Muscle of leg (tissue), 11 donors: Measurements from ENCODE around the gene CYP3A5. TPM values are rescaled to one million over a fixed set of nuclear protein-coding genes. Genes with fewer than 3 reads are reported as not detected.

Experiments
- DNase-seq: peaks from one replicate; pipeline ENCODE4 v3.0.0; 2013
- H3K27ac ChIP-seq: one replicate; pipeline ENCODE4 v1.5.1; 2013; ENCODE audit warnings: mild to moderate bottlenecking, low read length, control low read depth
- H3K27me3 ChIP-seq: one replicate; pipeline ENCODE4 v1.6.1; 2013; ENCODE audit warnings: low read length; ENCODE audit not compliant: control insufficient read depth, insufficient read depth
- H3K36me3 ChIP-seq: one replicate; pipeline ENCODE4 v1.6.1; 2013; ENCODE audit warnings: low read length; ENCODE audit not compliant: control insufficient read depth, insufficient read depth
- H3K4me1 ChIP-seq: one replicate; pipeline ENCODE4 v1.6.1; 2013; ENCODE audit warnings: low read length; ENCODE audit not compliant: control insufficient read depth, insufficient read depth
- H3K4me3 ChIP-seq: one replicate; pipeline ENCODE4 v1.5.1; 2013; ENCODE audit warnings: low read length, control low read depth
- H3K9me3 ChIP-seq: replicated peaks from 2 replicates; pipeline ENCODE4 v1.6.1; 2013; ENCODE audit warnings: low read depth, low read length; ENCODE audit not compliant: control insufficient read depth
- WGBS: methylation state at CpG from one replicate; pipeline ENCODE4 v1.1.5; 2013; ENCODE audit warnings: missing lambda C conversion rate; ENCODE audit not compliant: insufficient coverage; 5-methylcytosine and 5-hydroxymethylcytosine counted together
- polyA plus RNA-seq, 8 donors: library from polyadenylated mRNA; unstranded; fragments of 120-200 nt; gene quantifications; one replicate each; pipeline versions ENCODE4 v1.2.1 to v1.2.3, GENCODE V29; 2013; ENCODE audit warnings: inconsistent platforms in 1 of 8, low replicate concordance in 1 of 8; ENCODE audit not compliant: insufficient read length in 8 of 8, insufficient read depth in 1 of 8
- total RNA-seq: library from RNA; stranded (reverse); fragments of 120-200 nt; gene quantifications from one replicate; pipeline ENCODE4 v1.2.4, GENCODE V29; 2013

Gene CYP3A5
- total and polyA plus RNA-seq, 9 donors: 0.40 to 8.1 (median 0.83) TPM

DNA sequence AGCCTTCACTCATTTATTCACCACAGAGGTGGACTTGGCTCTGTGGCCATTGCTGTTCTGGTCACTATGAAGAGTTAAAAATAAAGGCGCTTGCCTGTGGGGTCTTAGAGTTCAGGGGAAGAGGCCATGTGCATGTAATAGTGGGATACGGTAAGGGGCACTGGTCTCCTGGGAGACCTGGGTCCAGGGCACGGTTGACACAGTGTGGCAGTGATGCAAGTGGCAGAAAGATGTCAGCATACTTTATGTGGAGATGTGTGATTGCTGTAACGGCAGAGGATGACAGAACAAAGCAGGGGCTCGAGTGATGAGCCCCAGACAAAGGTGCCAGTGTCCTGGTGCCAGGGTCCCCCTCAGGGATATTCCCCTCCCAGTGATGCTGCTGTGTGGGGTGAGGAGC lies 54.5 kb downstream of the CYP3A5 start:
- no peaks in the 10 kb centered on the region for H3K9me3 ChIP-seq
- no peak overlapping the region for H3K4me3 ChIP-seq
- no peaks in the 10 kb centered on the region for H3K4me1 ChIP-seq
- 77% methylated on average over 3 of the region's 5 CpGs for WGBS
- H3K27ac ChIP-seq: no peak overlapping the region
- H3K36me3 ChIP-seq: peaks cover 82% of the 10 kb centered on the region
- no peaks in the 10 kb centered on the region for H3K27me3 ChIP-seq
- DNase-seq: no peak

DNA sequence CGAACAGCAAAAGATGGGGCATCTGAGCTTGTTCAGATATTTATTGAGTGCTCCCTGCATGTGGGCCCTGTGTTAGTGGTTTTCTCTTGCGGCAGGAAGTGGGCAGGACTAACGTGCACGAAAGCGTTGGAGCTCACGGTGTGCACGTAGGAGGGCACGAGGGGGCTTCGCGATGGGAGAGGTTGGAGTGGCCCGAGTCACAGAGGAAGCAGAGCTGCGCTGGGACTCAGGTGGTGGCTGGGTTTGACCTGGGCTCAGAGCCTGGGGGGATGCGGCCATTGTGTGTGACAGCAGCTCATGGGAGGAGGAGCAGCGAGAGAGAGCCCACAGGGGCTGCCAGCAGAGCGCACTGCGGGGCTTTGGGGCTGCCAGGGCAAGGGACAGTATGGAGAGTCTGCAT lies 55.3 kb downstream of the CYP3A5 start:
- no peak overlapping the region for H3K27ac ChIP-seq
- 91% methylated on average over 16 of the region's 16 CpGs for WGBS
- no peak for DNase-seq
- H3K4me3 ChIP-seq: no peak overlapping the region
- H3K4me1 ChIP-seq: no peaks in the 10 kb centered on the region
- no peaks in the 10 kb centered on the region for H3K27me3 ChIP-seq
- H3K9me3 ChIP-seq: no peaks in the 10 kb centered on the region
- H3K36me3 ChIP-seq: peaks cover 82% of the 10 kb centered on the region

DNA sequence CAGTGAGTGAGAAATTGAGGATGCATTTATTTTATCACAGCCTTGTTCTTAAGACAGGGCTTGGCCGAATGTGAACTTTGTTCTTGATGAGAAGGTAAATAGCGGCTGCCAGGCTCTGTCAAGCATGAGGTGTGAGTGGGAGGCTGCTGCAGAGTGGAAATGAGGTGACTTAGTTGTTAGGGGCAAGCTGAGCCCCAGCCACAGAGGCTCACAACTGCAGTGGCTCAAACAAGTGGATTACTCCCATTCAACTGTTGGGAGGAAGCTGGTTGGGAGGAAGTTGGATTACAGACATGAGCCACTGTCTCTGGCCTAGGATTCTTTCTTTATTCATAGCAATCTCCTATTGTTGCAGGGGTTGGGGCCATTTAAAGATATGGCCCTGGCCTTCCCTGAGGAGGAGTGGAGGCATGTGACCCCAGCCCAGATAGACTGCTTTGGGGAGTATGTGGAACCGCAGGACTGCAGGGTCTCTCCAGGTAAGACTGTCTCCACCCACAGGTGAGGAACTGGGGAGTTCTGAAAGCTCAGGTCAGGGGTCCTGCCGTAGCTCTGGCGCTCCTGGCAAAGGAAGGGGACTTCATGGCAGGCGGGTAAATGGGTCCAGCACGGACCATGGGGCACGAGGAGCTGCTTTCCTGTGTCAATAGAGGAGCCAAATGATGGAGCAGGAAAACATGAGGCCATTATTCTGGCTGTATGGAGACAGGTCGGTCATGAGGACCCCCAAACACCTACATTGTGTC lies 55.9 kb downstream of the CYP3A5 start:
- Histone ChIP-seq H3K27ac (no peak overlapping the region), H3K9me3 (no peaks in the 10 kb centered on the region), H3K4me1 (no peaks in the 10 kb centered on the region), H3K27me3 (no peaks in the 10 kb centered on the region), H3K4me3 (no peak overlapping the region), H3K36me3 (peaks cover 81% of the 10 kb centered on the region)
- 92% methylated on average over 8 of the region's 9 CpGs for WGBS
- DNase-seq: no peak

DNA sequence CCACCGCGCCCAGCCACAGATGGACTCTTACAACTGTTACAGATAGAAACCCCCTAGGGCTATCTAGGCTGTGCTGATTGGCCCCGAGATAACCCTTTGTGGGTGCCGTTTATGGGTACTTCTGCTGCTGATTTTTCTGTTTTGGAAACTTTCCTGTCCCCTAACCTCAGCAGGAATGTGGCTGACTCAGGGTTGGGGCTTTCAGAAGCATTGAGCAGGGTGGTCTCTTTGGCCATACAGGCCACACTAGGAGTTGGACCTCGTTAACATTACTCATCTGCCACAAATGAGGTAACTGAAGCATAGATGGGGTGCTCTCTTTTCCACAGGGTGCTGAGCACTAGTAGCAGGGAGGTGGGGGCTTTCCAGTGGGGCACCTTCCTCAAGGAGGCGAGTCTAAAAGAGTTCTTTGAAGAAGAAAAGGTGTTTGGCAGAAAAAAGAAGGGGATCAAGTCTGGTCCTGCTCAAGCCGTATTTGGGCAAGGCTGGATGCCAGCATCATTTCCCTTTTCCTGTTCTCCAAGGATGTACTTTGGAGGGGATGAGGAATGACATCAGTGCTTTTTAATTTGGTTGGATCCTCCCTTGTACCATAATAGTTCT lies 56.6 kb downstream of the CYP3A5 start:
- Histone ChIP-seq H3K27me3 (no peaks in the 10 kb centered on the region), H3K4me3 (no peak overlapping the region), H3K27ac (no peak overlapping the region), H3K9me3 (no peaks in the 10 kb centered on the region), H3K36me3 (peaks cover 82% of the 10 kb centered on the region), H3K4me1 (no peaks in the 10 kb centered on the region)
- 92% methylated on average over 2 of the region's 7 CpGs for WGBS
- DNase-seq: no peak

DNA sequence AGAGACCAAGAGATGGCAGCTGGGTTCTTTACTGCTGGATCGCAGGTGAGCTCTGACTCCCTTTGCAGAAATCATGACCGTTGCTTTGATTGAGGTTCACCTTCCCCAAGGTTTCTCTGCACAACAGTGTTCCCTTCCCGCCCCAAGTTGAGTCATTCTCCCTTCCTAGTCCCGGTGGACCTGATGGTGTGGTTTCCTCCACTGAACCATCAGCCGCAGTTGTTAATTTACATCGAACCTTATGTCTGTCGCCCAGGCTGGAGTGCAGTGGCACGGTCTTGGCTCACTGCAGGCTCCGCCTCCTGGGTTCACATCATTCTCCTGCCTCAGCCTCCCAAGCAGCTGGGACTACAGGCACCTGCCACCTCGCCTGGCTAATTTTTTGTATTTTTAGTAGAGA lies 57.2 kb downstream of the CYP3A5 start:
- H3K4me1 ChIP-seq: peaks cover 1% of the 10 kb centered on the region
- no peak for DNase-seq
- no peak overlapping the region for H3K4me3 ChIP-seq
- no peaks in the 10 kb centered on the region for H3K9me3 ChIP-seq
- no peaks in the 10 kb centered on the region for H3K27me3 ChIP-seq
- H3K27ac ChIP-seq: no peak overlapping the region
- peaks cover 80% of the 10 kb centered on the region for H3K36me3 ChIP-seq
- WGBS: 87% methylated on average over 9 of the region's 10 CpGs

DNA sequence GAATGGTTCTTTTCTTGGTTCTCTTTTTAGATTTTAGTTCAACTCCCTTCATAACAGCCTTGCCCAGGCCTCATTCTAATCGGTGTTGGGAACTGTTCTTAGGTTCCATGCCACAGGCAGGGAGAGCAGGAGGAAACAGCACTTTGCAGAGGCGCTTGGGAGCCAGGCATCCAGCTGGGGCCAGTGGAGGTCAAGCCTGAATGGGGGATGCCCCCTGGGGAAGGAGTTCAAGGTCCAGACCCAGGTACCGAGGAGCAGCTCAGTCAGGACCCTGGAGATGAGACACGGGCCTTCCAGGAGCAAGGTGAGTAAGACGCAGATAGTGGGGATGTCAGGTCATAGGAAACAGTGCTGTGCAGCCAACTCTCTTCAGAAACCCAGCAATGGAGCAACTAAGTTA lies 58.5 kb downstream of the CYP3A5 start:
- H3K4me1 ChIP-seq: peaks cover 4% of the 10 kb centered on the region
- 93% methylated on average over 5 of the region's 5 CpGs for WGBS
- H3K36me3 ChIP-seq: peaks cover 74% of the 10 kb centered on the region
- no peaks in the 10 kb centered on the region for H3K9me3 ChIP-seq
- no peak overlapping the region for H3K4me3 ChIP-seq
- no peaks in the 10 kb centered on the region for H3K27me3 ChIP-seq
- no peak for DNase-seq
- no peak overlapping the region for H3K27ac ChIP-seq

DNA sequence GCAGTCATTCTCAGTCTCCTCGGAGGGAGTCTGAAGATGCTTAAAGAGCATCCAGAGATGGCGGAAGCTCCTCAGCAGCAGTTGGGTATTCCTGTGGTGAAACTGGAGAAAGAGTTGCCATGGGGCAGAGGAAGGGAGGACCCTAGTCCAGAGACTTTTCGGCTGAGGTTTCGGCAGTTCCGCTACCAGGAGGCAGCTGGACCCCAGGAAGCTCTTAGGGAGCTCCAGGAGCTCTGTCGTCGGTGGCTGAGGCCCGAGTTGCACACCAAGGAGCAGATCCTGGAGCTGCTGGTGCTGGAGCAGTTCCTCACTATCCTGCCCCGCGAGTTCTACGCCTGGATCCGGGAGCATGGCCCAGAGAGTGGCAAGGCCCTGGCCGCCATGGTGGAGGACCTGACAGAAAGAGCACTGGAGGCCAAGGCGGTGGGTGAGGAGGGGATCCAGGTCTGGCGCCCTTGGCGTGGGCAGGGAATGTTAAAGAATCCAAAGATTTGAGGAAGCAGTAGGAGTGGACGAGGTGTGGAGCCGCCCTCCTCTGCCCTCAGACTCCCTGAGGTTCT lies 60.1 kb downstream of the CYP3A5 start:
- no peaks in the 10 kb centered on the region for H3K9me3 ChIP-seq
- H3K4me3 ChIP-seq: no peak overlapping the region
- no peak for DNase-seq
- H3K4me1 ChIP-seq: peaks cover 4% of the 10 kb centered on the region
- no peak overlapping the region for H3K27ac ChIP-seq
- peaks cover 3% of the 10 kb centered on the region for H3K27me3 ChIP-seq
- 97% methylated on average over 18 of the region's 18 CpGs for WGBS
- peaks cover 58% of the 10 kb centered on the region for H3K36me3 ChIP-seq

DNA sequence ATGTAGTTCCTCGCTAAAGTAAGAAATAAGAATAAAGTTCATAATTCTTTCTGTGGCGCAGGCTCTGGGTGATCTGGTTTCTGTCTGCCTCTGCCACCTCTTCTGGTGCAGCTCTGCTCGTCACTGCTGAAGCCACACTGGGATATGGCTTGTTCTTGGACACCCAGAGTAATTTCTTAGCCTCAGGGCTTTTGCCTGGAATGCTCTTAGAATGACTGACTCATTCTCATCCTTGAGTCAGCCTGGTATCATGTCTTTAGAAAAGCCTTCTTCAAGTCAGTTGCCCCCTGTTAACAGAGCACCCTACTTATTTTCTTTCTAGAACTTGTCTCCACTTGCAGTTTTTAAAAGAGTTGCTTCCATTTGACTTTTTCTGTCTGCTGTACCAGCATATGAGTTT lies 61.1 kb downstream of the CYP3A5 start:
- WGBS: 100% methylated on average over 2 of the region's 3 CpGs
- no peak overlapping the region for H3K4me3 ChIP-seq
- no peaks in the 10 kb centered on the region for H3K9me3 ChIP-seq
- peaks cover 3% of the 10 kb centered on the region for H3K27me3 ChIP-seq
- no peak for DNase-seq
- H3K36me3 ChIP-seq: peaks cover 49% of the 10 kb centered on the region
- no peak overlapping the region for H3K27ac ChIP-seq
- peaks cover 4% of the 10 kb centered on the region for H3K4me1 ChIP-seq

DNA sequence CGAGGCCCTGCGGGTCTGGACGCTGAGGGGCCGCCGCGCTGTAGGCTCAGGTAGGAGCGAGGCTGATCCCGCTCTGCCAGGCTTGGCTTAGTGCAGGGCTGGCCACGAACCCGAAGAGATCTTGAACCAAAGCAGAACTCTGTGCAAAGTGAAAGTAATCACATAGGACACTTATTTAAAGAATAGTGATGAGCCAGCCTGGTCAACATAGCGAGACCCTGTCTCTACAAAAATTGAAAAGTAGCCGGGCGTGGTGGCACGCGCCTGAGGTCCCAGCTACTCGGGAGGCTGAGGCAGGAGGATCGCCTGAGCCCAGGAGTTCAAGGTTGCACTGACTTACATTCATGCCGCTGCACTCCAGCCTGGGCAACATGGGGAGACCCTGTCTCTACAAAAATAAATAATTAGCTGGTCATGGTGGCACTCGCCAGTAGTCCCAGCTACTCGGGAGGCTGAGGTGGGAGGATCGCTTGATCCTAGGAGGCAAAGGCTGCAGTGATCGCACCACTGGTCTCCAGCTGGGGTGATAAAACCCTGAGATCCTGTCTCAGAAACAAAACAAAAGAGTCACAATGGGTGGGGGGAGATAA lies 62.5 kb downstream of the CYP3A5 start:
- Histone ChIP-seq H3K4me1 (peaks cover 4% of the 10 kb centered on the region), H3K27me3 (peaks cover 3% of the 10 kb centered on the region), H3K9me3 (no peaks in the 10 kb centered on the region), H3K36me3 (peaks cover 35% of the 10 kb centered on the region), H3K27ac (peak overlapping the region; percentile 36), H3K4me3 (peak overlapping the region; percentile 88)
- no peak for DNase-seq
- WGBS: 20% methylated on average over 17 of the region's 22 CpGs
